Measurements from ENCODE around the gene C17orf100.
A peak's percentile ranks its signal among the peaks of the same experiment; 100 is the strongest.

The C17orf100 gene

GRCh38 chr17:6698004-6698403 is 46.4 kb downstream of the C17orf100 start:
- no peaks in the 10 kb centered on the region for H3K4me1 ChIP-seq
- no peak overlapping the region for H3K4me3 ChIP-seq
- no peaks in the 10 kb centered on the region for H3K27me3 ChIP-seq (ENCODE audit: low read depth)
- in situ Hi-C loops (cut with MboI; ENCODE audit: low sequenced_read_pairs), result no loop called here
- H3K36me3 ChIP-seq (replicated peaks), result no peaks in the 10 kb centered on the region
- no peak for DNase-seq (ENCODE audit: low spot score in 2 of 2)
- no peaks in the 10 kb centered on the region for H3K9me3 ChIP-seq

- H3K36me3 ChIP-seq (replicated peaks), result no peaks in the 10 kb centered on the region
- H3K9me3 ChIP-seq, result no peaks in the 10 kb centered on the region
- in situ Hi-C loops (cut with MboI; ENCODE audit: low sequenced_read_pairs), result no loop called here
- DNase-seq (ENCODE audit: low spot score in 2 of 2), result no peak
- no peak overlapping the region for H3K4me3 ChIP-seq
- no peaks in the 10 kb centered on the region for H3K4me1 ChIP-seq
- H3K27me3 ChIP-seq (ENCODE audit: low read depth), result no peaks in the 10 kb centered on the region
Measured at GRCh38 chr17:6699997-6700947, 48.7 kb downstream of the C17orf100 start.

- no peaks in the 10 kb centered on the region for H3K9me3 ChIP-seq
- H3K4me3 ChIP-seq, result no peak overlapping the region
- H3K36me3 ChIP-seq (replicated peaks), result no peaks in the 10 kb centered on the region
- no peaks in the 10 kb centered on the region for H3K27me3 ChIP-seq (ENCODE audit: low read depth)
- no peak for DNase-seq (ENCODE audit: low spot score in 2 of 2)
- in situ Hi-C loops (cut with MboI; ENCODE audit: low sequenced_read_pairs), result no loop called here
- no peaks in the 10 kb centered on the region for H3K4me1 ChIP-seq
Measured at GRCh38 chr17:6700948-6701307, 49.4 kb downstream of the C17orf100 start.

DNA sequence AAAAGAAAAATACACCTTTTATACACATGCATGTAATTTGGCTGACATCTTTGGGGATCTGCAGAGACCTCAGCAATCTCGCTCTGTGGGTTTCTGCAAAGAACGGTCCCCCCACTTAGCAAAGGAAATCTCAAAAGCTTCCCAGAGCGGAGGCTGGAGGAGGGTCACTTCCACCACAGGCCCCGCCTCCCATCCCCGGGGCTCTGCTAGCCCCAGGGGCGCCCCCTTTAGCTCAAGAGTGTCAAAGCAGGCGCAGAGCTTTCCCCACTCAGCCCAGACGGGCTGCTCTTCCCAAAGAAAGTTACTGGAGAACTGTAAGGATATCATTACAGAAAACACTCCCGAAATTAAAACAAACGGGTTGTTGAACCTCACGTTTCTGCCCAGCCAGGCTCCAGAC is 50.2 kb downstream of the C17orf100 start:
- H3K4me1 ChIP-seq, result no peaks in the 10 kb centered on the region
- H3K36me3 ChIP-seq (replicated peaks), result no peaks in the 10 kb centered on the region
- no peaks in the 10 kb centered on the region for H3K27me3 ChIP-seq (ENCODE audit: low read depth)
- peak; percentile 17 to 80 for DNase-seq (ENCODE audit: low spot score in 2 of 2)
- no peak overlapping the region for H3K4me3 ChIP-seq
- in situ Hi-C loops (cut with MboI; ENCODE audit: low sequenced_read_pairs), result no loop called here
- H3K9me3 ChIP-seq, result no peaks in the 10 kb centered on the region

- H3K27me3 ChIP-seq (ENCODE audit: low read depth), result no peaks in the 10 kb centered on the region
- no peaks in the 10 kb centered on the region for H3K36me3 ChIP-seq (replicated peaks)
- DNase-seq (ENCODE audit: low spot score in 2 of 2), result no peak
- in situ Hi-C loops (cut with MboI; ENCODE audit: low sequenced_read_pairs), result no loop called here
- H3K4me3 ChIP-seq, result no peak overlapping the region
- no peaks in the 10 kb centered on the region for H3K9me3 ChIP-seq
- H3K4me1 ChIP-seq, result no peaks in the 10 kb centered on the region
Measured at GRCh38 chr17:6702567-6703215, 51.1 kb downstream of the C17orf100 start.
